SU-DHL-6 (cell line): Measurements from ENCODE around the gene PIGZ.

Experiments used
- EZH2phosphoT487 ChIP-seq: fragments of 200-600 bp; sonication (generic), shearing (Covaris generic); conservative IDR thresholded peaks from 2 replicates; pipeline ENCODE4 v1.6.1; 2018; ENCODE audit warnings: mild to moderate bottlenecking, antibody characterized with exemption, low read length, moderate library complexity, mixed read lengths
- TF ChIP-seq, protein P1 (sequence below): fragments of 200-600 bp; sonication (generic); IDR thresholded peaks from one replicate; pipeline ENCODE4 v1.5.1; 2017; ENCODE audit warnings: antibody characterized with exemption, mild to moderate bottlenecking, low read length, moderate library complexity; ENCODE audit not compliant: insufficient read depth, poor library complexity, severe bottlenecking

DNA sequence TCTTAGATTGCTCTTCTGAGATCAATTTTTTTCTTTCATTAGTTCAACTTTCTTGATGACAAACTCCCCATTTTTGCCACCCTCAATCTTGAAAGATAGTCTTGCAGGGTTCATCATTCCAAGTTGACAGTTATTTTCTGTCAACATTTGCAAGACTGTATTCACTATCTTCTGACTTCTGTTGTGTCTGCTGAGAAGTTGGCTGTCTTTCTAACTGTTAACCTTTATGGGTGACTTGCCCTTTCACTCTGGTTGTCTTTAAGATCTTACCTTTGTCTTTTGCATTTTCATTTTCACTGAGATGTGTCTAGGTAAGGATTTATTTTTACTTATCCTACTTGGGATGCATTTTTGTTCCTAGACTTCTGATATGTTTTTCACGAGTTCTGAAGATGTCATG lies 14.6 kb upstream of the PIGZ start:
- TF ChIP-seq, protein P1, sequence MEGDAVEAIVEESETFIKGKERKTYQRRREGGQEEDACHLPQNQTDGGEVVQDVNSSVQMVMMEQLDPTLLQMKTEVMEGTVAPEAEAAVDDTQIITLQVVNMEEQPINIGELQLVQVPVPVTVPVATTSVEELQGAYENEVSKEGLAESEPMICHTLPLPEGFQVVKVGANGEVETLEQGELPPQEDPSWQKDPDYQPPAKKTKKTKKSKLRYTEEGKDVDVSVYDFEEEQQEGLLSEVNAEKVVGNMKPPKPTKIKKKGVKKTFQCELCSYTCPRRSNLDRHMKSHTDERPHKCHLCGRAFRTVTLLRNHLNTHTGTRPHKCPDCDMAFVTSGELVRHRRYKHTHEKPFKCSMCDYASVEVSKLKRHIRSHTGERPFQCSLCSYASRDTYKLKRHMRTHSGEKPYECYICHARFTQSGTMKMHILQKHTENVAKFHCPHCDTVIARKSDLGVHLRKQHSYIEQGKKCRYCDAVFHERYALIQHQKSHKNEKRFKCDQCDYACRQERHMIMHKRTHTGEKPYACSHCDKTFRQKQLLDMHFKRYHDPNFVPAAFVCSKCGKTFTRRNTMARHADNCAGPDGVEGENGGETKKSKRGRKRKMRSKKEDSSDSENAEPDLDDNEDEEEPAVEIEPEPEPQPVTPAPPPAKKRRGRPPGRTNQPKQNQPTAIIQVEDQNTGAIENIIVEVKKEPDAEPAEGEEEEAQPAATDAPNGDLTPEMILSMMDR: no peak
- TF ChIP-seq EZH2phosphoT487: no peak
